WI38 (cell line): ENCODE measurements around the gene CCDC70.

Experiments used
- H3K4me3 ChIP-seq: 2 replicates; pipeline ENCODE4 v1.5.1; 2011; ENCODE audit warnings: low read depth, mild to moderate bottlenecking, control low read depth, low read length
- CTCF ChIP-seq: IDR thresholded peaks from 2 replicates; pipeline ENCODE4 v1.5.1; 2012; ENCODE audit warnings: low read depth, mild to moderate bottlenecking, control low read depth, low read length

The CCDC70 gene

DNA sequence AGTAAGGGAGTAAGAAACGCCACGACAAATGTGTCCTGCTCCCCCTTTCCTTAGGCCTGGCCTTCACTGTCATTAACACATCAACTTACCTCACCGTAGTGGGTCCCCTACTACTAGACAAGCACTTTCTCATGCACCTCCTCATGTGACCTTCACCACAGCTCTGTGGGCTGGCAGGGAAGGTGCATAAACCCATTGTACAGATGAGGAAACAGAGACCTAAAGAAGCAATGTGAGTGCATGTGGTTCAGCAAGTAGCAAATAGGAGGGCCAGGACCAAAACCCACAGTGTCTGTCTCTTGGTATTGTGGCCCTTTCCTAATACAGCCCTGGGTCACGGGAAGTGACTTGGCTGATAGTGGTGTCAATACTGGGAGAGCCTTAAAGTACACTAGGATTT lies 5.3 kb downstream of the CCDC70 start:
- no peak for TF ChIP-seq CTCF
- no peak overlapping the region for H3K4me3 ChIP-seq

GRCh38 chr13:51869916-51870315 lies 8.1 kb downstream of the CCDC70 start:
- H3K4me3 ChIP-seq: no peak overlapping the region
- TF ChIP-seq CTCF: no peak

GRCh38 chr13:51870616-51871015 lies 8.8 kb downstream of the CCDC70 start:
- no peak for TF ChIP-seq CTCF
- no peak overlapping the region for H3K4me3 ChIP-seq

DNA sequence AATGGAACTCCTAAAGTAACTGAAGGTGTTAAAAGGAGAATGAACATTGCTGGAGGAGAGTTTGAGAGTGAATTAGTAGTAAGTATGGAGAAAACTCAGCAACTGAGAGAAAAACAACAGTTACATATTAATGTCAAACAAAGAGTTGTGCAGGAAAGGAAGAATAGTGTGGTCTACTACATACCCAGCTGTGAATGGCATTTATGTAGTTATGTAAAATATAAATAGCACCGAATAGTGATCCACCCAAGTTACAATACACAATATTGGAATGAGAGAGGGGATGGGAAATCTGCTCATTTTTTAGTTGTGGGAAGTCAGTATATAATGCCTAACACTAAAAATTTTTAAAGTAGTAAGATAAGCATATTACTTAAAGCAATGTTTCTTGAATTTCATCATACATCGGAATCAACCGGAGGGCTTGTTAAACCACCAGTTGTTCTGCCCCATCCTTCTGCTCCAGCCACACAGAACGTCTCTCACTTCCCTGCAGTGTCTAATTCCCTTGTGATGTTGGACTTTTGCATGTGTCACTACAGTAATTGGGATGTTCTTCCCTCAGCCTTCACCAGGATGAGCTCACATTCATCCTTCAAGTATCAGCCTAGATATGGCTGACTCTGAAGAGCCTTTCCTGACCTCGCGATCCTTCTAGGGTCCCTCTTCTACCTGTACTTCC lies 11.5 kb downstream of the CCDC70 start:
- no peak overlapping the region for H3K4me3 ChIP-seq
- no peak for TF ChIP-seq CTCF

DNA sequence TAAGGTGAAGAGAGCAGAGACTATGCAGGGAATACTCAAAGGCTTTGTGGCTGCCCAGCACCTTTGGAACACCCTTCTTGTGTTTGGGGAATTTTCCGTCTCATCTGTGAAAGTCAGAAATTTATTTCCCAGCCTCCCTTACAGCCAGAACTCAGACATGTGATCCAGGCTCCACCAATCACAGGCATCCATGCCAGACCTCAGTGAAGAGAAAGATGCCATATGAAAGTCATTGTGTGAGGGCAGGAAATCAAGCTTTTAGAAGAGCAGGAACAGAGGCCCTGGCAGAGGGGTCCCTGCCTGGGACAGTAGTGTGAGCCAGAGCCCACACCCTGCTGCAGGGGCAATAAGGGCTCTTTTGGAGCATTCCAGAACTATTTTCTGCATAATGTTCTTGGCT lies 12.1 kb downstream of the CCDC70 start:
- no peak for TF ChIP-seq CTCF
- H3K4me3 ChIP-seq: no peak overlapping the region

GRCh38 chr13:51874651-51875050 lies 12.9 kb downstream of the CCDC70 start:
- no peak for TF ChIP-seq CTCF

DNA sequence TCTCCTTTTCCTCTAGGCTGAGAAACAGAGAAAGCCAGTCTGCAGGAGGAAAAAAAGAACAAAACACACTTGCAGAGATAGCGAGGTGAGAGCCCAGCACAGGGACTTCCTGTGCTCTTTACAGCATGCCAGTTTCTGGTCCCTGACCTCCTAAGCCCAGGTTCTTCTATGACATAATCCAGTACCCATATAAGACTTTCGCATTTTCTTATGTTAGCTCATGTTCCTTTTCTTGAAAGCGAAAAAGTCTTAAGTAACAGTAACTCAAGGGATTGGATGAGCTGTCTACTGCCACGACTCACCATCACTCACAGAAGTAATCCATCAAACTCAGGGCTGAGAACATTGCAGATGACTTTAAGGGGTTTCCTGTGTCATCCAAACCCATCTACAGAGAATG lies 17.4 kb downstream of the CCDC70 start:
- TF ChIP-seq CTCF: no peak
- no peak overlapping the region for H3K4me3 ChIP-seq

More at GRCh38 chr13:51874651-51875050, 12.9 kb downstream of the CCDC70 start:
- H3K4me3 ChIP-seq: no peak overlapping the region
